Stimulated activated CD8-positive, alpha-beta memory T cell treated with anti-CD3 and anti-CD28 coated beads, Interleukin-7, amount 100 ng/mL, for 1 hour (primary cell): ENCODE measurements around the gene ATP5PO.
"Not testable (repeated sequence)": the region's sequence is repeated elsewhere in the genome, so short reads cannot be mapped to it uniquely, and the experiment has no call there.

Source experiments
- DNase-seq, 2 donors: peaks; one replicate each; pipeline ENCODE4 v3.0.0-alpha.2; 2020; ENCODE audit warnings: low read depth in 2 of 2

ATP5PO gene

GRCh38 chr21:33869873-33870272 is 45.7 kb downstream of the ATP5PO start:
- no peak for DNase-seq

GRCh38 chr21:33867868-33868267 is 47.7 kb downstream of the ATP5PO start:
- not testable (repeated sequence) for DNase-seq

- no peak for DNase-seq
These were observed 48.8 kb downstream of the ATP5PO start for GRCh38 chr21:33866826-33867225.

GRCh38 chr21:33865996-33866575 is 49.5 kb downstream of the ATP5PO start:
- DNase-seq: no peak

- no peak for DNase-seq
These were observed 50.4 kb downstream of the ATP5PO start for GRCh38 chr21:33865176-33865575.

GRCh38 chr21:33864150-33864549 is 51.5 kb downstream of the ATP5PO start:
- no peak for DNase-seq

GRCh38 chr21:33863191-33863590 is 52.4 kb downstream of the ATP5PO start:
- DNase-seq: not testable (repeated sequence)

GRCh38 chr21:33861125-33861524 is 54.5 kb downstream of the ATP5PO start:
- no peak for DNase-seq

- DNase-seq: no peak
These were observed 55.2 kb downstream of the ATP5PO start for GRCh38 chr21:33860332-33860879.

- DNase-seq: no peak
These were observed 56.1 kb downstream of the ATP5PO start for GRCh38 chr21:33859373-33860102.

GRCh38 chr21:33858667-33859372 is 56.8 kb downstream of the ATP5PO start:
- DNase-seq: no peak

GRCh38 chr21:33857846-33858666 is 57.5 kb downstream of the ATP5PO start:
- no peak for DNase-seq

- DNase-seq: no peak
These were observed 58.6 kb downstream of the ATP5PO start for GRCh38 chr21:33856893-33857527.

- DNase-seq: no peak
These were observed 60.4 kb downstream of the ATP5PO start for GRCh38 chr21:33855190-33855589.

GRCh38 chr21:33854604-33855003 is 61.0 kb downstream of the ATP5PO start:
- DNase-seq: no peak
